OCI-LY1 (cell line): ENCODE data around the gene NPTX1.

ENCODE experiments used
- H2AFZ ChIP-seq: fragments of 200-600 bp; sonication (generic), shearing (Covaris generic); 2 replicates; pipeline ENCODE4 v1.6.0; 2014; ENCODE audit warnings: antibody characterized with exemption, mild to moderate bottlenecking, low read length
- H3F3A ChIP-seq: fragments of 200-600 bp; sonication (generic), shearing (Covaris generic); 2 replicates; pipeline ENCODE4 v1.6.0; 2014; ENCODE audit warnings: mild to moderate bottlenecking, antibody characterized with exemption, low read length, moderate library complexity; ENCODE audit not compliant: insufficient read depth
- H3K27ac ChIP-seq: fragments of 200-600 bp; sonication (generic); 2 replicates; pipeline ENCODE4 v1.5.1; 2014; ENCODE audit warnings: low read length, mixed run types, mild to moderate bottlenecking, low read depth; ENCODE audit not compliant: poor library complexity, severe bottlenecking
- H3K27me3 ChIP-seq: fragments of 200-600 bp; sonication (generic); 2 replicates; pipeline ENCODE4 v1.6.0; 2014; ENCODE audit warnings: antibody characterized with exemption, mild to moderate bottlenecking, low read length, moderate library complexity; ENCODE audit not compliant: insufficient read depth
- H3K36me3 ChIP-seq: fragments of 200-600 bp; sonication (generic); 2 replicates; pipeline ENCODE4 v1.6.1; 2014; ENCODE audit warnings: mild to moderate bottlenecking, antibody characterized with exemption, low read length, moderate library complexity, mixed read lengths; ENCODE audit not compliant: insufficient read depth
- H3K4me1 ChIP-seq: fragments of 200-600 bp; sonication (generic); 2 replicates; pipeline ENCODE4 v1.5.1; 2014; ENCODE audit warnings: mild to moderate bottlenecking, low read length, moderate library complexity; ENCODE audit not compliant: insufficient read depth, severe bottlenecking
- H3K4me2 ChIP-seq: fragments of 200-600 bp; sonication (generic), shearing (Covaris generic); 2 replicates; pipeline ENCODE4 v1.6.1; 2014; ENCODE audit warnings: low read length
- H3K4me3 ChIP-seq: fragments of 200-600 bp; sonication (generic); 2 replicates; pipeline ENCODE4 v1.5.1; 2014; ENCODE audit warnings: low read length, low read depth, mild to moderate bottlenecking, mixed read lengths; ENCODE audit not compliant: poor library complexity, severe bottlenecking
- H3K79me2 ChIP-seq: fragments of 200-600 bp; shearing (Covaris generic); 2 replicates; pipeline ENCODE4 v1.6.1; 2016; ENCODE audit warnings: mixed run types, low read length, mixed read lengths; ENCODE audit not compliant: insufficient read depth
- H3K9ac ChIP-seq: fragments of 200-600 bp; sonication (generic), shearing (Covaris generic); 2 replicates; pipeline ENCODE4 v1.6.1; 2014; ENCODE audit warnings: mild to moderate bottlenecking, low read length, mixed read lengths
- H3K9me2 ChIP-seq: fragments of 200-600 bp; sonication (generic), shearing (Covaris generic); 2 replicates; pipeline ENCODE4 v1.6.1; 2014; ENCODE audit warnings: low read depth, mild to moderate bottlenecking, low read length, mixed read lengths
- H3K9me3 ChIP-seq: fragments of 200-600 bp; shearing (Covaris generic); 2 replicates; pipeline ENCODE4 v1.6.1; 2014; ENCODE audit warnings: low read length, mixed read lengths
- H4K20me1 ChIP-seq: fragments of 200-600 bp; sonication (generic), shearing (Covaris generic); 2 replicates; pipeline ENCODE4 v1.6.0; 2016; ENCODE audit warnings: mild to moderate bottlenecking, low read length; ENCODE audit not compliant: insufficient read depth
- CTCF ChIP-seq: fragments of 200-600 bp; sonication (generic), shearing (Covaris generic); IDR thresholded peaks from 2 replicates; pipeline ENCODE4 v1.5.1; 2017; ENCODE audit warnings: mild to moderate bottlenecking, antibody characterized with exemption, low read length, moderate library complexity, mixed read lengths
- EZH2 ChIP-seq: fragments of 200-600 bp; sonication (generic), shearing (Covaris generic); IDR thresholded peaks from 2 replicates; pipeline ENCODE4 v1.8.0; 2017; ENCODE audit warnings: borderline replicate concordance, mixed run types, mild to moderate bottlenecking, antibody characterized with exemption, low read length, moderate library complexity, mixed read lengths

NPTX1 gene

DNA sequence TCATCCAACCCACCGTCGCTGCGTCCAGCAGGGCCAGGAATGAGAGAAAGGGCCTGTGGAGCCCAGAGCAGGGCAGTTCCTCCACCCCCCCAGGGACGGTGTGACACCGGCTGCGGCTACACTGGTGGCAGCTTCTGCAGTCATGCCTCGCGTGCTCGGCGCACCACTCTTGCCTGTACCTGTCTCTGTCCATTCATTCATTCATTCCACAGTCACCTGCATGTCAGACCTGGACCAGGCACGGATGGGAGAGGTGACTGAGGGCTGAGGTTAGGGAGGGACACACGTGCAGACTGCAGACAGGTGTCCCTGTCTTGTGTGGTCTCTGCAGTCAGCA, 34.1 kb downstream of the NPTX1 start:
- Histone ChIP-seq H3K4me1 (no peaks in the 10 kb centered on the region), H3F3A (no peaks in the 10 kb centered on the region), H3K36me3 (no peaks in the 10 kb centered on the region), H3K9me3 (no peaks in the 10 kb centered on the region), H3K4me3 (no peak overlapping the region), H2AFZ (no peak overlapping the region), H3K9ac (no peak overlapping the region), H3K9me2 (no peaks in the 10 kb centered on the region), H3K79me2 (no peaks in the 10 kb centered on the region), H3K27ac (no peak overlapping the region), H3K4me2 (no peak overlapping the region), H3K27me3 (peaks cover 8% of the 10 kb centered on the region; the same call in 1 of the 2 replicates), H4K20me1 (no peaks in the 10 kb centered on the region)
- TF ChIP-seq EZH2 (no peak), CTCF (no peak)

- no peaks in the 10 kb centered on the region for H4K20me1 ChIP-seq
- no peak overlapping the region for H3K9ac ChIP-seq
- no peaks in the 10 kb centered on the region for H3K79me2 ChIP-seq
- no peaks in the 10 kb centered on the region for H3K4me1 ChIP-seq
- no peaks in the 10 kb centered on the region for H3K9me3 ChIP-seq
- peaks cover 8% of the 10 kb centered on the region; the same call in 1 of the 2 replicates for H3K27me3 ChIP-seq
- TF ChIP-seq EZH2 (no peak), CTCF (no peak)
- H3K4me2 ChIP-seq = no peak overlapping the region
- no peaks in the 10 kb centered on the region for H3K36me3 ChIP-seq
- H2AFZ ChIP-seq = no peak overlapping the region
- H3K9me2 ChIP-seq = no peaks in the 10 kb centered on the region
- no peak overlapping the region for H3K4me3 ChIP-seq
- H3K27ac ChIP-seq = no peak overlapping the region
- H3F3A ChIP-seq = no peaks in the 10 kb centered on the region
These were observed 34.6 kb downstream of the NPTX1 start for GRCh38 chr17:80441598-80442322.

- H4K20me1 ChIP-seq = no peaks in the 10 kb centered on the region
- H3K9me2 ChIP-seq = no peaks in the 10 kb centered on the region
- no peaks in the 10 kb centered on the region for H3F3A ChIP-seq
- no peaks in the 10 kb centered on the region for H3K4me1 ChIP-seq
- H3K9me3 ChIP-seq = no peaks in the 10 kb centered on the region
- H3K79me2 ChIP-seq = no peaks in the 10 kb centered on the region
- H3K27me3 ChIP-seq = peaks cover 8% of the 10 kb centered on the region; the same call in 1 of the 2 replicates
- H3K4me2 ChIP-seq = no peak overlapping the region
- no peak overlapping the region for H3K4me3 ChIP-seq
- TF ChIP-seq CTCF (no peak), EZH2 (no peak)
- H3K36me3 ChIP-seq = no peaks in the 10 kb centered on the region
- no peak overlapping the region for H3K27ac ChIP-seq
- no peak overlapping the region for H2AFZ ChIP-seq
- no peak overlapping the region for H3K9ac ChIP-seq
These were observed 35.3 kb downstream of the NPTX1 start for GRCh38 chr17:80441133-80441578.
